Measurements from ENCODE around the gene KRT6A. TPM values are rescaled to one million over a fixed set of nuclear protein-coding genes. Genes with fewer than 3 reads are reported as not detected.

Gene KRT6A
- total and polyA plus RNA-seq, 9 of the 15 experiments (the other 6 are each of a cell fraction or from before 2014, with no cell fraction given) = 0.26 TPM; not detected in 8

DNA sequence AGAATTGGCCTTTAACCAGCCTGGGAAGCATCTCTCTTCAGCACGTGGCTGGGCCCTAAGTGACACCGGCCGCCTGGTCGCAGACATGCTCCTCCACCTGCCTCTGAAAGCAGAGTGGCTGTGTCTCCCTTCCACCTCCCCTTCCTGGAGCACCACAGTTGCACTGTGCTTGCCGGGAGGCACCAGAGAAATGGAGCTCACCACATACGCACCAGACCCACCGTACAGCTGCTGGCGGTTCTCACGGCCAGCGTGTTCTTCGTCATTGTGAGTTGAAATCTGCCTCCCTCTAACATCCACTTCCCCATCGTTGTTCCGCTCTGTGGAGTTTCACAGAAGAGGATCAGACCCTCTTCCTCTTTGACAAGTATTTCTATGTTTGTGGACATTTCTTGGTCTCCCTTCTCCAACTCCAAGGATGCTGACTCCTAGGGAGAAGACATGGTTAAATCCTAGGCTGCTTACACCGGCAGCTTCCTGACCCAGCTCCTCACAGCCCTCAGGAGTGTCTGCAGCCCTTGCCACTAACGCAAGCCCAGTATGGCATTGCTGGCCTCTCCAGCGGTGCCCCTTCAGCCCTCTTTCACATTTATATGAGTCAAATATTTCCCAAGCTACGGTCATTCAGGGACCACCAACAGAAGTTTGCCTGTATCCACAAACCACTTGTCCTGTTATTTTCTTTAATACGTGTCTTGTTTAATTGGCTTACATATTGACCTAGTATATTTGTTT is 38.7 kb upstream of the KRT6A start:
- in situ Hi-C loops (cut with MboI) (no loop called here), intact Hi-C loops (cut with micrococcal nuclease) (no loop called here)
- ChIA-PET CTCF (ENCODE audit: low intra/inter-chr PET ratio) (no interaction called here), POLR2A (interaction anchor here (0.8 to 1.1 kb wide), 2 partner anchors 96 to 150 kb away, joined by 3 read pairs; no protein-coding TSS in a partner anchor)
- FAIRE-seq = no peak
- H3K9ac ChIP-seq (ENCODE audit: insufficient read depth in 1 of 2, low read depth in 2 of 2, low read length in 2 of 2) = no peak overlapping the region
- no TSS peak for BruUV-seq (replicated peaks)
- no peaks in the 10 kb centered on the region for H3K9me3 ChIP-seq (replicated peaks; ENCODE audit: control insufficient read depth, insufficient read depth, low read depth, low read length)
- no peak overlapping the region for H2AFZ ChIP-seq (ENCODE audit: low read depth, low read length)
- no peak overlapping the region for H3K4me2 ChIP-seq (ENCODE audit: insufficient read depth, low read length)
- no peak for ATAC-seq
- H3K9me1 ChIP-seq (ENCODE audit: control insufficient read depth, insufficient read depth, low read length) = no peaks in the 10 kb centered on the region
- no peaks in the 10 kb centered on the region for H3K79me2 ChIP-seq (ENCODE audit: control insufficient read depth, insufficient read depth, low read length)
- H4K20me1 ChIP-seq (replicated peaks; ENCODE audit: control insufficient read depth, insufficient read depth, low read length) = peaks cover 5% of the 10 kb centered on the region; the same call in 1 of the 2 replicates
- WGBS (ENCODE audit: insufficient coverage, low coverage, missing lambda C conversion rate) = 1% methylated on average over 18 of the region's 18 CpGs
- DNase-seq (ENCODE audit: extremely low read depth in 1 of 4, low spot score in 3 of 4) = no peak
- H3K36me3 ChIP-seq (ENCODE audit: control insufficient read depth, insufficient read depth, low read length) = no peaks in the 10 kb centered on the region
- TF ChIP-seq ILF3 (IDR thresholded peaks at IDR 0.05; ENCODE audit: borderline replicate concordance) (no peak), JUN (IDR thresholded peaks at IDR 0.05; ENCODE audit: borderline replicate concordance, low read depth, low read length) (no peak), JUN (CRISPR knock-in tag; IDR thresholded peaks at IDR 0.05; ENCODE audit: borderline replicate concordance) (no peak), CBX5 (IDR thresholded peaks at IDR 0.05; ENCODE audit: borderline replicate concordance, low read depth) (no peak), ZNF740 (CRISPR knock-in tag; IDR thresholded peaks at IDR 0.05) (no peak), ZNF740 (tag; IDR thresholded peaks at IDR 0.05) (no peak), TGIF2 (CRISPR knock-in tag; IDR thresholded peaks at IDR 0.05) (no peak), ZNF280B (CRISPR knock-in tag; IDR thresholded peaks at IDR 0.05) (no peak), NCOA4 (IDR thresholded peaks at IDR 0.05; ENCODE audit: partially characterized antibody) (no peak), CBX3 (IDR thresholded peaks at IDR 0.05; ENCODE audit: borderline replicate concordance in 1 of 2, low read length in 2 of 2) (no peak), CREBBP (IDR thresholded peaks at IDR 0.05; ENCODE audit: low read depth, low read length) (no peak), USF1 (CRISPR knock-in tag; IDR thresholded peaks at IDR 0.05) (no peak), CAMTA2 (CRISPR knock-in tag; conservative IDR thresholded peaks at IDR 0.05) (no peak), ZNF282 (CRISPR knock-in tag; IDR thresholded peaks at IDR 0.05) (no peak)
- no peak overlapping the region for H3K27ac ChIP-seq (ENCODE audit: extremely low read depth, low read depth, low read length)
- peaks cover 5 to 32% of the 10 kb centered on the region in 2 experiments; a peak in 4 of 5 replicates for H3K27me3 ChIP-seq (ENCODE audit: control insufficient read depth in 2 of 2, insufficient read depth in 2 of 2, low read length in 2 of 2)
- no peak overlapping the region for H3K4me3 ChIP-seq
- no peaks in the 10 kb centered on the region for H3K4me1 ChIP-seq (replicated peaks in 1 of 2; ENCODE audit: control insufficient read depth in 2 of 2, insufficient read depth in 2 of 2, low read length in 2 of 2)
